ENCODE data around the gene HS6ST2.
A peak's percentile ranks its signal among the peaks of the same experiment; 100 is the strongest.

Gene HS6ST2

GRCh38 chrX:132738951-132739350, 219.5 kb downstream of the HS6ST2 start:
- DNase-seq: no peak

GRCh38 chrX:132737743-132738142, 220.7 kb downstream of the HS6ST2 start:
- DNase-seq: peak; percentile 12 to 22 (median 16)

GRCh38 chrX:132732236-132732635, 226.2 kb downstream of the HS6ST2 start:
- DNase-seq: no peak

- DNase-seq: no peak
These were observed 227.7 kb downstream of the HS6ST2 start for GRCh38 chrX:132730726-132731125.

- DNase-seq: no peak
These were observed 228.2 kb downstream of the HS6ST2 start for GRCh38 chrX:132730266-132730665.

GRCh38 chrX:132728296-132728695, 230.1 kb downstream of the HS6ST2 start:
- DNase-seq: no peak

- no peak for DNase-seq
These were observed 239.9 kb downstream of the HS6ST2 start for GRCh38 chrX:132718431-132718958.

- DNase-seq: peak in 1 of 3 donors; percentile 5
These were observed 242.4 kb downstream of the HS6ST2 start for GRCh38 chrX:132716006-132716405.

GRCh38 chrX:132714913-132715312, 243.5 kb downstream of the HS6ST2 start:
- DNase-seq: no peak

- no peak for DNase-seq
These were observed 246.1 kb downstream of the HS6ST2 start for GRCh38 chrX:132712350-132712749.

- DNase-seq: peak in 2 of 3 donors; percentile 5 to 21
These were observed 247.7 kb downstream of the HS6ST2 start for GRCh38 chrX:132710656-132711155.

- no peak for DNase-seq
These were observed 249.9 kb downstream of the HS6ST2 start for GRCh38 chrX:132708529-132708928.

GRCh38 chrX:132704769-132705168, 253.7 kb downstream of the HS6ST2 start:
- DNase-seq: no peak

- DNase-seq: no peak
These were observed 264.0 kb downstream of the HS6ST2 start for GRCh38 chrX:132694382-132694781.

- DNase-seq: peak in 1 of 3 donors; percentile 4
These were observed 265.9 kb downstream of the HS6ST2 start for GRCh38 chrX:132692526-132692925.

GRCh38 chrX:132692066-132692465, 266.4 kb downstream of the HS6ST2 start:
- peak; percentile 74 to 80 (median 79) for DNase-seq

- no peak for DNase-seq
These were observed 268.5 kb downstream of the HS6ST2 start for GRCh38 chrX:132689612-132690563.

GRCh38 chrX:132685276-132685675, 273.2 kb downstream of the HS6ST2 start:
- no peak for DNase-seq

- DNase-seq: no peak
These were observed 281.2 kb downstream of the HS6ST2 start for GRCh38 chrX:132677233-132677716.

GRCh38 chrX:132676561-132677186, 281.8 kb downstream of the HS6ST2 start:
- DNase-seq: no peak

- DNase-seq: no peak
These were observed 282.3 kb downstream of the HS6ST2 start for GRCh38 chrX:132676102-132676501.

- DNase-seq: no peak
These were observed 285.1 kb downstream of the HS6ST2 start for GRCh38 chrX:132673331-132673730.

GRCh38 chrX:132671229-132671641, 287.2 kb downstream of the HS6ST2 start:
- no peak for DNase-seq
